ENCODE measurements around the gene IL1B. TPM values are rescaled to one million over a fixed set of nuclear protein-coding genes. Genes with fewer than 3 reads are reported as not detected.

Gene IL1B
- total RNA-seq, 1 donor from 2014 or later, result not detected

- no peak for TF ChIP-seq CTCF (conservative IDR thresholded peaks at IDR 0.05; ENCODE audit: low read depth, low read length)
- H3K4me3 ChIP-seq (ENCODE audit: low read depth, low read length), result no peak overlapping the region
- DNase-seq (ENCODE audit: low read depth), result no peak
These were observed 45.6 kb downstream of the IL1B start for GRCh38 chr2:112791019-112791418.

DNA sequence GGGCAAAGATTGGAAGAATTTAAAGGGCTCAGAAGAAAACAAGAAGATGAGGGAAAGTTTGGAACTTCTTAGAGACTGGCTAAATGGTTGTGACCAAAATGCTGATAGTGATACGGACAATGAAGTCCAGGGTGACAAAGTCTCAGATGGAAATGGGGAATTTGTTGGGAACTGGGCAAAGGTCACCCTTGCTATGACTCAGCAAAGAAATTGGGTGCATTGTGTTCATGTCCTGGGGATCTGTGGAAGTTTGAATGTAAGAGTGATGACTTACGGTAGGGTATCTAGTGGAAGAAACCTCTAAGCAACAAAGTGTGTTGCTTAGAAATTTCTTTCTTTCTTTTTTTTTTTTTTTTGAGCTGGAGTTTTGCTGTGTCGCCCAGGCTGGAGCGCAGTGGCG, 46.3 kb downstream of the IL1B start:
- no peak for DNase-seq (ENCODE audit: low read depth)
- no peak overlapping the region for H3K4me3 ChIP-seq (ENCODE audit: low read depth, low read length)
- TF ChIP-seq CTCF (conservative IDR thresholded peaks at IDR 0.05; ENCODE audit: low read depth, low read length), result no peak

DNA sequence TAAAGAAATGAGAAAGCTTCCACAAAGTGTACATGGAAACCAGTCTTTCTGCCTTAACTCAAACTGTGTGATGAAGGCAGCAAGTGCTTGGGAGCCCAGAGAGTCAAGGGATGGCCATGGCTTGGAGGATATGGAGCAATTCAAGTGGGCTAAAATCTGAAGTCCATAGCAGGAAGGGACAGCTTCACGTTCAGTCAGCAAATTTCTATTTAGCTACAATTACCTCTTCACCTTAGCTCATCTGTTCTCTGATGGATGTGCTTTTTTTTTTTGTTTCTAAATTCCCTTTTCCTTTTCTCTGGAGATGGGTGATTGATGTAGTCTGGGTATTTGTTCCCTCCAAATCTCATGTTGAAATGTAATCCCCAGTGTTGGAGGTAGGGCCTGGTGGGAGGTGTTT, 47.4 kb downstream of the IL1B start:
- DNase-seq (ENCODE audit: low read depth), result no peak
- no peak overlapping the region for H3K4me3 ChIP-seq (ENCODE audit: low read depth, low read length)
- TF ChIP-seq CTCF (conservative IDR thresholded peaks at IDR 0.05; ENCODE audit: low read depth, low read length), result no peak

DNA sequence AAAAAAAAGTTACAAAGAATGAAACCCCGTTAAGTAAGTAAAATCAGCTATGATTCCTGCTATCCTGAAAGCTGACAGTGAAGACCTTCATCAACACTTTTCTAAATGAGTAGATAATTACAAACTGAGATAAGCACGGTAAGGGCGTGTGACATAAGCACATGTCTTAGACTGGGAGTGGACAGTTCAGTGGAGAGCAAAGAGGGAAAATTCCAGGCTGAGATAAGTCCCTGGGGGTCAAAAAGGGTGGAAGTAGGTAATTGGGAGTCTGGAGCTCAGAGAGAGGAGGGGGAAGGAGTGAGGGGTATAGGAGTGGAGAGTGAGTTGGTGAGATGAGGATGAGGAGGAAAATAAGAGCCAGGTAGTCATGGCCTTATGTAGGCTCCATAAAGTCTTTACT, 47.9 kb downstream of the IL1B start:
- H3K4me3 ChIP-seq (ENCODE audit: low read depth, low read length), result no peak overlapping the region
- DNase-seq (ENCODE audit: low read depth), result no peak
- TF ChIP-seq CTCF (conservative IDR thresholded peaks at IDR 0.05; ENCODE audit: low read depth, low read length), result no peak

GRCh38 chr2:112787729-112788393, 48.7 kb downstream of the IL1B start:
- DNase-seq (ENCODE audit: low read depth), result no peak
- no peak overlapping the region for H3K4me3 ChIP-seq (ENCODE audit: low read depth, low read length)
- TF ChIP-seq CTCF (conservative IDR thresholded peaks at IDR 0.05; ENCODE audit: low read depth, low read length), result no peak

DNA sequence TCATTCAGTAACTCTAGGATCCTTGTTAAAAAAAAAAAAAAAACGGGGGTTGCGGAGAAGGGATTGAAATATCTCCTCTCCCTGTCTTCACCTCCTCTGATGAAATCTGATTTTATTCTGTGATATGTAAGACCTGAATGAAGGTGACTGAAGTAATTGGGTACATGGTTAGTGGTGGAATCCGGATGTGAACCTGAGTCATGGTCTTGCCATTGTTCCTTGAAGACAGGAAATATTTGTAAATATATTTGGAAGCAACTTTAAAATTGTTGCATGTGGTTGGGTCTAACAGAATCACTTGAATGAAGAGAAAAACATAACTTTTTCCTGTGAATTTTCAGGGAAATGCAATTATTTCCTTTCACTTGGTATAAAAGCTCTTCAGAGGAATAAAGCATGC, 49.3 kb downstream of the IL1B start:
- TF ChIP-seq CTCF (conservative IDR thresholded peaks at IDR 0.05; ENCODE audit: low read depth, low read length), result no peak
- DNase-seq (ENCODE audit: low read depth), result no peak
- H3K4me3 ChIP-seq (ENCODE audit: low read depth, low read length), result no peak overlapping the region

All from epithelial cell of proximal tubule (primary cell).